ENCODE data around the gene PGLYRP2.
"Not testable (repeated sequence)": the region's sequence is repeated elsewhere in the genome, so short reads cannot be mapped to it uniquely, and the experiment has no call there.

PGLYRP2 gene

GRCh38 chr19:15475611-15476010, 3.7 kb downstream of the PGLYRP2 start:
- DNase-seq (ENCODE audit: low spot score), result no peak
- H3K27ac ChIP-seq (replicated peaks; ENCODE audit: low read length), result no peak overlapping the region

DNA sequence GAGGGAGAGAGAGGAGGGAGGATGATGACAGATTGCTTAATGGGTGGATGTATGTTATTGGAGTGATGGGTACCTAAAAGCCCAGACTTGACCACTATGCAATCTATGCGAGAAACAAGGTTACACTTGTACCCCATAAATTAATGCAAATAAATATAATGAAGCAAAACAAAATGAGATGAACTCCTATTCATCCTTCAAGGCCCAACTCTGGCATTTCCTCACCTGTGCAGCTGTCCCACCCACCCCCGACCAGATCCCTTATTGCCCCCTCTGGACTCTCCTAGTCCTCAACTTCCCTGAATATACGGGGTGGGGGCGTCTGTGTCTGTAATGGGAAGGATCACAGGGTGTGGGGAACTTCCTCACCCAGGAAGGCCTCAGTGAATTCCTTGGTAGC, 4.1 kb downstream of the PGLYRP2 start:
- Histone ChIP-seq H3K23ac (ENCODE audit: low read depth, low read length, poor library complexity) (peak overlapping the region; percentile 67), H2AK5ac (ENCODE audit: low read depth, low read length) (no peak overlapping the region), H3K14ac (ENCODE audit: low read length) (no peak overlapping the region), H3K36me3 (replicated peaks in 1 of 2; ENCODE audit: control insufficient read depth in 2 of 2, insufficient read depth in 2 of 2, low read length in 2 of 2) (no peaks in the 10 kb centered on the region), H3K18ac (ENCODE audit: low read length) (no peak overlapping the region), H3K79me1 (ENCODE audit: low read depth, low read length) (no peaks in the 10 kb centered on the region), H3K27me3 (ENCODE audit: control insufficient read depth in 3 of 3, insufficient read depth in 3 of 3, low read depth in 1 of 3, low read length in 3 of 3) (peaks cover 0 to 13% (median 2%) of the 10 kb centered on the region in 3 experiments), H2BK5ac (ENCODE audit: low read length) (no peak overlapping the region), H2BK15ac (ENCODE audit: low read length) (no peak overlapping the region), H3K27ac (replicated peaks; ENCODE audit: low read length) (no peak overlapping the region), H3K9ac (ENCODE audit: low read depth, low read length, poor library complexity) (no peak overlapping the region), H2AFZ (ENCODE audit: low read length) (no peak overlapping the region), H3K4me1 (ENCODE audit: control insufficient read depth in 2 of 2, insufficient read depth in 1 of 2, low read depth in 1 of 2, low read length in 2 of 2) (no peaks in the 10 kb centered on the region), H2BK120ac (ENCODE audit: low read depth, low read length) (no peak overlapping the region), H3K4me3 (ENCODE audit: low read length in 2 of 2) (no peak overlapping the region), H3K4me2 (ENCODE audit: insufficient read depth, low read length, poor library complexity, severe bottlenecking) (no peak overlapping the region), H4K8ac (ENCODE audit: low read depth, low read length) (no peak overlapping the region), H4K91ac (ENCODE audit: low read depth, low read length, poor library complexity) (no peak overlapping the region), H3K4ac (ENCODE audit: low read length) (no peak overlapping the region), H3K9me3 (replicated peaks in 1 of 2; ENCODE audit: control insufficient read depth in 2 of 2, insufficient read depth in 1 of 2, low read depth in 1 of 2, low read length in 2 of 2) (peaks cover 0 to 12% of the 10 kb centered on the region in 2 donors), H2BK12ac (ENCODE audit: low read length) (no peak overlapping the region)
- WGBS, 2 donors (ENCODE audit: extremely low coverage in 2 of 2, insufficient read length in 2 of 2, insufficient replicate concordance in 1 of 2), result no CpG with 5 or more reads among the region's 4 CpGs
- no peak for DNase-seq (ENCODE audit: low spot score)

More at GRCh38 chr19:15475611-15476010, 3.7 kb downstream of the PGLYRP2 start:
- Histone ChIP-seq H4K8ac (ENCODE audit: low read depth, low read length) (no peak overlapping the region), H2BK15ac (ENCODE audit: low read length) (no peak overlapping the region), H3K4ac (ENCODE audit: low read length) (no peak overlapping the region), H3K79me1 (ENCODE audit: low read depth, low read length) (no peaks in the 10 kb centered on the region), H3K9ac (ENCODE audit: low read depth, low read length, poor library complexity) (no peak overlapping the region), H3K4me3 (ENCODE audit: low read length in 2 of 2) (peak overlapping the region in 1 of 2 donors; percentile 6), H3K36me3 (replicated peaks in 1 of 2; ENCODE audit: control insufficient read depth in 2 of 2, insufficient read depth in 2 of 2, low read length in 2 of 2) (no peaks in the 10 kb centered on the region), H3K14ac (ENCODE audit: low read length) (peak overlapping the region; percentile 17), H2AK5ac (ENCODE audit: low read depth, low read length) (no peak overlapping the region), H3K4me2 (ENCODE audit: insufficient read depth, low read length, poor library complexity, severe bottlenecking) (no peak overlapping the region), H3K23ac (ENCODE audit: low read depth, low read length, poor library complexity) (peak overlapping the region; percentile 67), H2AFZ (ENCODE audit: low read length) (no peak overlapping the region), H3K4me1 (ENCODE audit: control insufficient read depth in 2 of 2, insufficient read depth in 1 of 2, low read depth in 1 of 2, low read length in 2 of 2) (no peaks in the 10 kb centered on the region), H2BK120ac (ENCODE audit: low read depth, low read length) (no peak overlapping the region), H2BK5ac (ENCODE audit: low read length) (no peak overlapping the region), H3K18ac (ENCODE audit: low read length) (no peak overlapping the region), H3K27me3 (ENCODE audit: control insufficient read depth in 3 of 3, insufficient read depth in 3 of 3, low read depth in 1 of 3, low read length in 3 of 3) (peaks cover 0 to 13% (median 0%) of the 10 kb centered on the region in 3 experiments), H2BK12ac (ENCODE audit: low read length) (no peak overlapping the region), H3K9me3 (replicated peaks in 1 of 2; ENCODE audit: control insufficient read depth in 2 of 2, insufficient read depth in 1 of 2, low read depth in 1 of 2, low read length in 2 of 2) (peaks cover 0 to 14% of the 10 kb centered on the region in 2 donors), H4K91ac (ENCODE audit: low read depth, low read length, poor library complexity) (no peak overlapping the region)
- WGBS, 2 donors (ENCODE audit: extremely low coverage in 2 of 2, insufficient read length in 2 of 2, insufficient replicate concordance in 1 of 2), result no CpG with 5 or more reads among the region's 10 CpGs

DNA sequence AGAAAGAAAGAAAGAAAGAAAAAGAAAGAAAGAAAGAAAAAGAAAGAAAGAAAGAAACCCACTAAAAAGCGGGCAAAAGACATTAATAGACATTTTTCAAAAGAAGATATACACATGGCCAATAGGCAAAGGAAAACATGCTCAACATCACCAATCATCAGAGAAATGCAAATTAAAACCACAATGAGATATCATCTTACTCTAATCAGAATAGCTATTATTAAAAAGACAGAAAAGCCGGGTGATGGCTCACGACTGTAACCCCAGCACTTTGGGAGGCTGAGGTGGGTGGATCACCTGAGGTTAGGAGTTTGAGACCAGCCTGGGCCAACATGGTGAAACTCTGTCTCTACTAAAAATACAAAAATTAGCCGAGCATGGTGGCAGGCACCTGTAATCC, 5.5 kb downstream of the PGLYRP2 start:
- not testable (repeated sequence) for H3K27ac ChIP-seq (replicated peaks; ENCODE audit: low read length); H2BK15ac ChIP-seq (ENCODE audit: low read length); H3K4ac ChIP-seq (ENCODE audit: low read length); H2BK120ac ChIP-seq (ENCODE audit: low read depth, low read length); H4K91ac ChIP-seq (ENCODE audit: low read depth, low read length, poor library complexity); H3K14ac ChIP-seq (ENCODE audit: low read length); H3K4me2 ChIP-seq (ENCODE audit: insufficient read depth, low read length, poor library complexity, severe bottlenecking); H3K36me3 ChIP-seq (replicated peaks in 1 of 2; ENCODE audit: control insufficient read depth in 2 of 2, insufficient read depth in 2 of 2, low read length in 2 of 2); H3K18ac ChIP-seq (ENCODE audit: low read length); H3K9ac ChIP-seq (ENCODE audit: low read depth, low read length, poor library complexity); H2AFZ ChIP-seq (ENCODE audit: low read length); H3K79me1 ChIP-seq (ENCODE audit: low read depth, low read length); DNase-seq (ENCODE audit: low spot score); H2BK5ac ChIP-seq (ENCODE audit: low read length); H3K4me1 ChIP-seq (ENCODE audit: control insufficient read depth in 2 of 2, insufficient read depth in 1 of 2, low read depth in 1 of 2, low read length in 2 of 2); H4K8ac ChIP-seq (ENCODE audit: low read depth, low read length); H2AK5ac ChIP-seq (ENCODE audit: low read depth, low read length); H3K4me3 ChIP-seq (ENCODE audit: low read length in 2 of 2); H2BK12ac ChIP-seq (ENCODE audit: low read length); H3K23ac ChIP-seq (ENCODE audit: low read depth, low read length, poor library complexity)
- WGBS, 2 donors (ENCODE audit: extremely low coverage in 2 of 2, insufficient read length in 2 of 2, insufficient replicate concordance in 1 of 2), result no CpG with 5 or more reads among the region's 4 CpGs
- Histone ChIP-seq H3K27me3 (ENCODE audit: control insufficient read depth in 3 of 3, insufficient read depth in 3 of 3, low read depth in 1 of 3, low read length in 3 of 3) (peaks cover 9 to 18% (median 15%) of the 10 kb centered on the region in 3 experiments), H3K9me3 (replicated peaks in 1 of 2; ENCODE audit: control insufficient read depth in 2 of 2, insufficient read depth in 1 of 2, low read depth in 1 of 2, low read length in 2 of 2) (peaks cover 0 to 10% of the 10 kb centered on the region in 2 donors)

DNA sequence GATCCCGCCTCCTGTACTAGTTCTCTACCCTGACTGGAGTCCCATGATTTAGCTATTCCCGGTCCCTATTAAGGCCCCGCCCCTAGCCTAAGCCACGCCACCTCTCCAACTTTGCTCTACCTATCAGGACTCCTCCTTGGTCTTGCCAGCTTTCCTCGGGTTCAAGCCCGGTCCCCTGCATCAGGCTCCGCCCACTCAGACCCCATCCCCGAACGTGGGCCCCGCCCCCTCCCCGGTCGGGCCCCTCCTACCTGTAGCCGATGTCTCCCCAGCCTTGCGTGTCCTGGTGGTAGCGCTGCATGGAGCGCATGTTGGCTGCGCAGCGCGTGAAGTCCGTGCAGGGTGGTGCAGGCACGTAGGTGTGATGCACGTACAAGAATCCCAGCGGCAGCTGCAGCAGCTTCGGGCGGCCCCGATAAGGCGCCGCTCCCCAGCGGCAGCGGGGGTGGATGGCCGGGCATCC, 7.6 kb downstream of the PGLYRP2 start:
- no CpG with 5 or more reads among the region's 31 CpGs for WGBS, 2 donors (ENCODE audit: extremely low coverage in 2 of 2, insufficient read length in 2 of 2, insufficient replicate concordance in 1 of 2)
- Histone ChIP-seq H3K27me3 (ENCODE audit: control insufficient read depth in 3 of 3, insufficient read depth in 3 of 3, low read depth in 1 of 3, low read length in 3 of 3) (peaks cover 11 to 37% (median 29%) of the 10 kb centered on the region in 3 experiments), H3K4me2 (ENCODE audit: insufficient read depth, low read length, poor library complexity, severe bottlenecking) (no peak overlapping the region), H3K4me3 (ENCODE audit: low read length in 2 of 2) (peak overlapping the region in 1 of 2 donors; percentile 56), H4K8ac (ENCODE audit: low read depth, low read length) (no peak overlapping the region), H2AFZ (ENCODE audit: low read length) (no peak overlapping the region), H2AK5ac (ENCODE audit: low read depth, low read length) (no peak overlapping the region), H3K23ac (ENCODE audit: low read depth, low read length, poor library complexity) (peak overlapping the region; percentile 52), H3K27ac (replicated peaks; ENCODE audit: low read length) (no peak overlapping the region), H3K18ac (ENCODE audit: low read length) (peak overlapping the region; percentile 64), H2BK15ac (ENCODE audit: low read length) (no peak overlapping the region), H2BK12ac (ENCODE audit: low read length) (no peak overlapping the region), H3K9me3 (replicated peaks in 1 of 2; ENCODE audit: control insufficient read depth in 2 of 2, insufficient read depth in 1 of 2, low read depth in 1 of 2, low read length in 2 of 2) (peaks cover 0 to 9% of the 10 kb centered on the region in 2 donors), H4K91ac (ENCODE audit: low read depth, low read length, poor library complexity) (no peak overlapping the region), H3K9ac (ENCODE audit: low read depth, low read length, poor library complexity) (no peak overlapping the region), H3K36me3 (replicated peaks in 1 of 2; ENCODE audit: control insufficient read depth in 2 of 2, insufficient read depth in 2 of 2, low read length in 2 of 2) (no peaks in the 10 kb centered on the region), H3K4ac (ENCODE audit: low read length) (no peak overlapping the region), H2BK5ac (ENCODE audit: low read length) (no peak overlapping the region), H3K14ac (ENCODE audit: low read length) (no peak overlapping the region), H2BK120ac (ENCODE audit: low read depth, low read length) (no peak overlapping the region), H3K79me1 (ENCODE audit: low read depth, low read length) (no peaks in the 10 kb centered on the region), H3K4me1 (ENCODE audit: control insufficient read depth in 2 of 2, insufficient read depth in 1 of 2, low read depth in 1 of 2, low read length in 2 of 2) (peaks cover 0 to 2% of the 10 kb centered on the region in 2 donors)
- no peak for DNase-seq (ENCODE audit: low spot score)
